ENCODE results near the gene CHN1.

The CHN1 gene

DNA sequence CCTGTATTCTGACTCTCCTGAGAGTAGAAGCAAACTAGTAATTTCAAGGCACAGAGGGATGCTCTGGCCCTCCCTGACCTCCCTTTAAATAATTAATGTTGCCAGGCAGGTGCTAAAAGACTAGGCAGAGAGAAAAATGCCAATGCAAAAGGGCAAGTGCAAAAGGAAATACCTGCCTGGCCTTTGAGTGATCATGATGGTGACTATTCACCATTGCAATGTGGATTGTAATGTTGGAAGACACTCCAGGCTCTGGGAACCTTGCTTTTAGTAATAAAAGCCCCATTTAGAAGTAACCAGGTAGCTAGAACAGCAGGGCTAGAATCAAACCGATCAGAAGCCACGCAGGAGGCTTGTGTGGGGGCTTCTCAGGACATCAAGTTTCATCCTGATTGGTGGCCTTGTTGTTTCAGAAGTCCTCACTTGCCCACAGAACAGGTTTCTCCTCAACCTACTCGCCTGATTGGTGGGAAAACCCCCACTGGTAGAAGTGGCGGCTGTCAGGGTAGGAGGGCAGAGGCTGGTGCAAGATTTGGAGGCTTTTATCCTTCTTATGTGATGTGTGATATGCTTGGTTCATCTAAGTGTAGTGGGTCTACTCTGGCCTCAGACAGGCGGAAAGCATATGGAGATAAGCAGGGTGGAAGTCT, 224.9 kb downstream of the CHN1 start:
- no peaks in the 10 kb centered on the region for H3K36me3 ChIP-seq (ENCODE audit: low read depth)
- no peaks in the 10 kb centered on the region for H3K9me3 ChIP-seq (ENCODE audit: severe bottlenecking)
- no peak for TF ChIP-seq CTCF (IDR thresholded peaks at IDR 0.05; ENCODE audit: poor library complexity, severe bottlenecking)
- no peaks in the 10 kb centered on the region for H3K27me3 ChIP-seq (ENCODE audit: insufficient read depth, poor library complexity, severe bottlenecking)
- no peak overlapping the region for H3K4me3 ChIP-seq (ENCODE audit: severe bottlenecking)
- peak; percentile 20; the same call in 1 of the 3 replicates for ATAC-seq (ENCODE audit: low read depth)
- no peak overlapping the region for H3K27ac ChIP-seq (ENCODE audit: poor library complexity, severe bottlenecking)
- peaks cover 3% of the 10 kb centered on the region for H3K4me1 ChIP-seq (ENCODE audit: insufficient read depth, poor library complexity, severe bottlenecking)
- no peak for DNase-seq (ENCODE audit: low spot score)

GRCh38 chr2:174779361-174779928, 225.7 kb downstream of the CHN1 start:
- Histone ChIP-seq H3K4me3 (ENCODE audit: severe bottlenecking) (no peak overlapping the region), H3K9me3 (ENCODE audit: severe bottlenecking) (no peaks in the 10 kb centered on the region), H3K27me3 (ENCODE audit: insufficient read depth, poor library complexity, severe bottlenecking) (no peaks in the 10 kb centered on the region), H3K27ac (ENCODE audit: poor library complexity, severe bottlenecking) (no peak overlapping the region), H3K36me3 (ENCODE audit: low read depth) (no peaks in the 10 kb centered on the region), H3K4me1 (ENCODE audit: insufficient read depth, poor library complexity, severe bottlenecking) (peaks cover 3% of the 10 kb centered on the region)
- DNase-seq (ENCODE audit: low spot score), result no peak
- ATAC-seq (ENCODE audit: low read depth), result 0 out of 3 replicates have a peak, but pooled peaks have one; percentile 33
- TF ChIP-seq CTCF (IDR thresholded peaks at IDR 0.05; ENCODE audit: poor library complexity, severe bottlenecking), result no peak

DNA sequence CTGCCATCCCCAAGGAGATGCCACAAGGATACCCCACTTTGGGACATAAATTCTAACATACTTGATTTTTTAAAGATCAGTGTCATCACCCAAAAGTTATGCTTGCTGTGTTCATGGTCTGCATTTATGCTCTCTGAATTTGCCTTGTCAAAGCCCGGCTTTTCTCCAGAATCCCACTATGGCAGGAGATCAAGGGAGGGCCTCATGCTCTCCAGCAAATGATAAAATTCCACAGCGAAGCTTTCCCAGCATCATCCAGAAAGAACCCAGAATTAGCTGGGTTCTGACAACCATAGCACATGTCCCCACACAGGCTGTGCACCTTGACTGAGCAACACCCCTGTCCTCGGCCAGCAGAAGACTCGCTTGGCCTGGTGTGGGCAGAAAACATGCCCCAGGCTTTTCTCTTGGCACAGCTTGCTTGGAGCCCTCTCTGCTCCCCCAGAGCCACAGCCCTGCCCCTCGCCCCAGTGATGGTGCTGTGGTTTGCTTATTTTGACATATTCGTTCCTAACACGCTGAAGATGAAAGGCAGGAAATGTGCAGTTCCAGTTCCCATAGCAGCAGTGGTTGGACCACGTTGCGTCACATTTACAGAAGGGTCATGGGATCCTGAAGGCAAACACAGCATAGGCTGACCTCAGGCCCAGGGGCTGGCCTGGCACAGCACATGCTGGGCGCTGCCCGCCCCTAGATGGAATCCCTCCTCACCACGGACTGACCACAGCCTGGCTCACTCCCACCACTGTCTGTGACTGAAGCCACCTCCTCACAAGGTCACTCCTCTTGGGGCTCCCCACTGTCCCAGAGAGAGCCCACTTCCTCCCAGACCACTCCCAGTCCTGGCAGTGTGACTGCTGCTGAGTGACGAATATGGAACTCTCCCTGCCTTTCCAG, 226.8 kb downstream of the CHN1 start:
- H3K36me3 ChIP-seq (ENCODE audit: low read depth), result no peaks in the 10 kb centered on the region
- H3K27ac ChIP-seq (ENCODE audit: poor library complexity, severe bottlenecking), result no peak overlapping the region
- H3K4me3 ChIP-seq (ENCODE audit: severe bottlenecking), result no peak overlapping the region
- DNase-seq (ENCODE audit: low spot score) (no peak), ATAC-seq (ENCODE audit: low read depth) (no peak)
- TF ChIP-seq CTCF (IDR thresholded peaks at IDR 0.05; ENCODE audit: poor library complexity, severe bottlenecking), result no peak
- H3K9me3 ChIP-seq (ENCODE audit: severe bottlenecking), result no peaks in the 10 kb centered on the region
- no peaks in the 10 kb centered on the region for H3K27me3 ChIP-seq (ENCODE audit: insufficient read depth, poor library complexity, severe bottlenecking)
- peaks cover 3% of the 10 kb centered on the region for H3K4me1 ChIP-seq (ENCODE audit: insufficient read depth, poor library complexity, severe bottlenecking)

DNA sequence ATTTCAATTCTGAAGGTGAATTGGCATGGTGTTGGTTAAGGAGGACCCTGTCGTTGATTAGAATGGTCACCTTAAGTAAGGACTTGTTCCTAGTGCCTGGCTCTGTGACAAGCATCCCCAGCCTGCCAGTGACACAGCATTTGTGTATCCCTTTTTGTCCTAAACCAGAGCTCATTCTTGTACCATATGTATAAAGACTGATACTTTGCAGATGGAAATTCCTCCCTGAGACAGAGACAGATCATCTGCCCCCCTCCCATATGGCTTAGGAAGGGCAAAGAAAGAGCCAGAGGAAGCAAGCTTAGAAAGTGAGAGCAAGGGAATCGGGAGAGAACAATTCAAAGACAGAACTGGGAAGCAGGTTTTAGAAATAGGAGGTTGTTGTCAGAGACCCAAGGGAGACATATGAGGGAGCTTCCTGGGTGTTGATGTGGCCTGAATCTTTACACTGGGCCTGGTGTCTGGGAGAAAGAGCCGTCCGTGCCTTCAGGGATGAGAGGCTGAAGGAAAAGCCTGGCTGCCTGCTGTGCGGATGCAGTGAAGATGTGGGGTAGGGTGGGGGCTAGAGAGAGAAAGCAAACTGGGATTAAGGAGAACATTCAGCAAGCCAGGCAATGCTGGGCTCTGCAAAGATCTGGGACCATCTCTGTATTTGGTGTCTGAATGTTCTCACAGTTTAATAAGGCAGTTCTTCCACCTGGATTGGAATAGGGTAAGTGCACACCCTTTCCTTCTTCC, 227.7 kb downstream of the CHN1 start:
- no peaks in the 10 kb centered on the region for H3K36me3 ChIP-seq (ENCODE audit: low read depth)
- ATAC-seq (ENCODE audit: low read depth) (no peak), DNase-seq (ENCODE audit: low spot score) (no peak)
- no peak for TF ChIP-seq CTCF (IDR thresholded peaks at IDR 0.05; ENCODE audit: poor library complexity, severe bottlenecking)
- no peaks in the 10 kb centered on the region for H3K9me3 ChIP-seq (ENCODE audit: severe bottlenecking)
- H3K4me1 ChIP-seq (ENCODE audit: insufficient read depth, poor library complexity, severe bottlenecking), result peaks cover 3% of the 10 kb centered on the region
- H3K27me3 ChIP-seq (ENCODE audit: insufficient read depth, poor library complexity, severe bottlenecking), result no peaks in the 10 kb centered on the region
- no peak overlapping the region for H3K4me3 ChIP-seq (ENCODE audit: severe bottlenecking)
- H3K27ac ChIP-seq (ENCODE audit: poor library complexity, severe bottlenecking), result no peak overlapping the region

Data from RWPE2 (cell line).